IMR-90 (cell line): ENCODE data around the gene CCHCR1. TPM values are rescaled to one million over a fixed set of nuclear protein-coding genes. Genes with fewer than 3 reads are reported as not detected.

ENCODE experiments used
- ATAC-seq: fragments of 200-7000 bp; cut with Tn5 transposase; 2 replicates; pipeline ENCODE4 v1.9.1; 2020; ENCODE audit warnings: low read depth, mild to moderate bottlenecking, moderate library complexity
- BruUV-seq: library from RNA; stranded (reverse); fragments of 400-500 nt; replicated peaks from 2 replicates; lab custom pipeline; 2021; lab: Mats Ljungman, UMichigan
- CTCF ChIA-PET: fragments of 300-600 bp; formaldehyde crosslinking; extraction: SDS; loops from one replicate; lab custom pipeline; 2021; ENCODE audit warnings: antibody characterized with exemption; lab: Yijun Ruan, JAX
- POLR2A ChIA-PET: fragments of 300-600 bp; sonication (Branson Sonifier 250); formaldehyde crosslinking; loops from one replicate; lab custom pipeline; 2022; ENCODE audit warnings: antibody characterized with exemption; ENCODE audit not compliant: unreplicated experiment; lab: Charles Lee
- DNase-seq: peaks from one replicate; pipeline ENCODE4 v3.0.0; 2013
- H2AFZ ChIP-seq: replicated peaks from 2 replicates; pipeline ENCODE3; 2013; ENCODE audit warnings: low read length, mild to moderate bottlenecking; ENCODE audit not compliant: poor library complexity
- H2AK5ac ChIP-seq: 2 replicates; pipeline ENCODE4 v1.6.1; 2013; ENCODE audit warnings: low read depth, low read length, inconsistent platforms
- H2AK9ac ChIP-seq: replicated peaks from 2 replicates; pipeline ENCODE3; 2013; ENCODE audit warnings: mild to moderate bottlenecking, low read depth, low read length, moderate library complexity; ENCODE audit not compliant: poor library complexity
- H2BK120ac ChIP-seq: 2 replicates; pipeline ENCODE4 v1.6.1; 2013; ENCODE audit warnings: low read depth, low read length, inconsistent platforms
- H2BK15ac ChIP-seq: 3 replicates; pipeline ENCODE4 v1.6.1; 2013; ENCODE audit warnings: low read depth, low read length, inconsistent platforms
- H2BK20ac ChIP-seq: 2 replicates; pipeline ENCODE4 v1.6.1; 2013; ENCODE audit warnings: low read depth, mild to moderate bottlenecking, inconsistent platforms, low read length, moderate library complexity
- H2BK5ac ChIP-seq: 2 replicates; pipeline ENCODE4 v1.6.1; 2013; ENCODE audit warnings: mild to moderate bottlenecking, low read depth, low read length, inconsistent platforms; ENCODE audit not compliant: poor library complexity, severe bottlenecking
- H3K14ac ChIP-seq: replicated peaks from 2 replicates; pipeline ENCODE4 v1.6.1; 2013; ENCODE audit warnings: low read depth, low read length, inconsistent platforms
- H3K18ac ChIP-seq: 2 replicates; pipeline ENCODE4 v1.6.1; 2013; ENCODE audit warnings: low read depth, low read length, control low read depth
- H3K23ac ChIP-seq: 2 replicates; pipeline ENCODE4 v1.6.1; 2013; ENCODE audit warnings: low read depth, low read length, inconsistent platforms
- H3K27ac ChIP-seq: 2 replicates; pipeline ENCODE4 v1.5.1; 2013; ENCODE audit warnings: mild to moderate bottlenecking, control low read depth, low read length; ENCODE audit not compliant: insufficient read depth
- H3K27me3 ChIP-seq: 2 replicates; pipeline ENCODE4 v1.6.1; 2013; ENCODE audit warnings: low read length; ENCODE audit not compliant: control insufficient read depth, insufficient read depth
- H3K36me3 ChIP-seq: 2 replicates; pipeline ENCODE4 v1.6.1; 2013; ENCODE audit warnings: low read length, mixed read lengths; ENCODE audit not compliant: control insufficient read depth, insufficient read depth
- H3K4ac ChIP-seq: 2 replicates; pipeline ENCODE4 v1.6.1; 2013; ENCODE audit warnings: low read depth, low read length, inconsistent platforms
- H3K4me1 ChIP-seq: 2 replicates; pipeline ENCODE4 v1.6.1; 2013; ENCODE audit warnings: low read length, mixed read lengths; ENCODE audit not compliant: control insufficient read depth, insufficient read depth
- H3K4me2 ChIP-seq: 2 replicates; pipeline ENCODE4 v1.6.1; 2013; ENCODE audit warnings: low read depth, mild to moderate bottlenecking, control low read depth, low read length, moderate library complexity
- H3K4me3 ChIP-seq: 2 replicates; pipeline ENCODE4 v1.5.1; 2013; ENCODE audit warnings: low read depth, mild to moderate bottlenecking, control low read depth, low read length, moderate library complexity; ENCODE audit not compliant: insufficient read depth
- H3K56ac ChIP-seq: 2 replicates; pipeline ENCODE4 v1.6.1; 2013; ENCODE audit warnings: low read length, inconsistent platforms; ENCODE audit not compliant: insufficient read depth; ENCODE audit errors: extremely low read depth
- H3K79me1 ChIP-seq, 2 experiments: 2 replicates each; pipeline ENCODE4 v1.6.1; 2013; ENCODE audit warnings: low read length in 2 of 2, inconsistent platforms in 1 of 2, low read depth in 1 of 2
- H3K9ac ChIP-seq: 2 replicates; pipeline ENCODE4 v1.6.1; 2013; ENCODE audit warnings: low read depth, low read length, control low read depth
- H3K9me1 ChIP-seq: 2 replicates; pipeline ENCODE4 v1.6.1; 2013; ENCODE audit warnings: low read length, inconsistent platforms; ENCODE audit not compliant: insufficient read depth
- H3K9me3 ChIP-seq: 2 replicates; pipeline ENCODE4 v1.6.1; 2013; ENCODE audit warnings: low read length; ENCODE audit not compliant: control insufficient read depth, insufficient read depth
- H4K20me1 ChIP-seq: 2 replicates; pipeline ENCODE4 v1.6.1; 2013; ENCODE audit warnings: low read length, inconsistent platforms; ENCODE audit not compliant: insufficient read depth
- H4K5ac ChIP-seq: 2 replicates; pipeline ENCODE4 v1.6.1; 2013; ENCODE audit warnings: mild to moderate bottlenecking, low read depth, low read length, control low read depth
- H4K8ac ChIP-seq, 2 experiments: 2 replicates each; pipeline ENCODE4 v1.6.1; 2013; ENCODE audit warnings: low read depth in 2 of 2, low read length in 2 of 2, control low read depth in 1 of 2, inconsistent platforms in 1 of 2
- H4K91ac ChIP-seq: 2 replicates; pipeline ENCODE4 v1.6.1; 2013; ENCODE audit warnings: low read depth, low read length, inconsistent platforms; ENCODE audit not compliant: insufficient read depth
- FOS ChIP-seq: fragments of 150-350 bp; IDR thresholded peaks from 2 replicates; pipeline ENCODE4 v1.6.1; 2016; ENCODE audit warnings: low read depth, low read length
- MAZ ChIP-seq: IDR thresholded peaks from 2 replicates; pipeline ENCODE4 v1.6.1; 2012; ENCODE audit warnings: low read depth, mild to moderate bottlenecking, low read length, improper control_type of control experiment, moderate library complexity, borderline replicate concordance
- NFE2L2 ChIP-seq: fragments of 150-350 bp; IDR thresholded peaks from 2 replicates; pipeline ENCODE4 v1.6.1; 2016; ENCODE audit warnings: low read depth, mild to moderate bottlenecking, low read length
- WGBS, 2 experiments: methylation state at CpG; one replicate each; pipeline versions ENCODE4 v1.1.5 to v1.1.7; 2013; ENCODE audit warnings: missing lambda C conversion rate in 2 of 2; ENCODE audit not compliant: insufficient read length in 1 of 2; ENCODE audit errors: extremely low coverage in 2 of 2; 5-methylcytosine and 5-hydroxymethylcytosine counted together
- dilution Hi-C: fragments of 300-500 bp; cut with HindIII; formaldehyde crosslinking; loops from one replicate; pipeline ENCODE4 v1.14.3; 2018; ENCODE audit warnings: low sequenced_read_pairs; ENCODE audit not compliant: unreplicated experiment
- in situ Hi-C: fragments of 300-500 bp; cut with MboI; formaldehyde crosslinking; loops from 3 replicates; pipeline ENCODE4 v1.14.3; 2019; ENCODE audit warnings: low sequenced_read_pairs, inconsistent platforms, mixed read lengths
- intact Hi-C: fragments of 100-400 bp; cut with micrococcal nuclease; formaldehyde crosslinking; loops from 2 replicates; pipeline ENCODE4 v1.10.0; 2022
- polyA plus RNA-seq, 3 experiments: library from polyadenylated mRNA; depleted of rRNA; stranded (reverse); fragments of >200 nt; gene quantifications; 2 replicates each; pipeline ENCODE4 v1.2.3, GENCODE V29; 2012; ENCODE audit warnings: low replicate concordance in 1 of 3
- total RNA-seq: library from RNA; depleted of rRNA; stranded (reverse); fragments of >200 nt; gene quantifications from 2 replicates; pipeline ENCODE4 v1.2.3, GENCODE V29; 2012
- TF ChIP-seq, protein P1 (sequence below): fragments of 150-350 bp; IDR thresholded peaks from 2 replicates; pipeline ENCODE4 v1.6.1; 2016; ENCODE audit warnings: low read depth, mild to moderate bottlenecking, low read length, moderate library complexity, borderline replicate concordance

Gene CCHCR1
- total and polyA plus RNA-seq, 2 of the 4 experiments (the other 2 are of a cell fraction): 13.1 to 22.0 TPM

DNA sequence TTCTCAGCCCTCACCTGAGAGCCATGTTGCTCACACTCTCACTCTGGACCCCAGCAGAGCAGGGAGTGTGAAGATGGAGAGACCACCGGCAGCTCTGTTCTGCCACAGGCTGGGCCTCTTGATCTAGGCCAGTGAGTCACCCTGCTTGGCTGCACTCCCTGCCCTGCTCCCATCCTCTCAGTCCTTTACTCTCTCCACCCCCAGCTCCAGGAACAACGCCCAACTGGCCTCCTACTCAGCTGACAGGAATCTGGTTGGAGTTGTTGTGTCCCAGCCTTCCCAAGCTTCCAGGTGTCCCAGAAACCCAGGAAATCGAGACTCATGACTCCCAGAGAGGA, 43.1 kb downstream of the CCHCR1 start, which contains the start of gene PSORS1C1:
PSORS1C1 (plus strand) TSS at position 260 of the 338 bp plus-strand sequence. CDS start 14,833 bp downstream, outside the sequence.
- BruUV-seq: no TSS peak
- peak within 1 kb of the TSS; percentile 90 for H3K4ac ChIP-seq
- H3K4me1 ChIP-seq: peaks cover 11% of the 10 kb centered on the region
- H4K5ac ChIP-seq: peak within 1 kb of the TSS; percentile 47
- intact Hi-C loops (no loop called here), in situ Hi-C loops (no loop called here), dilution Hi-C loops (no loop called here)
- no peak within 1 kb of the TSS for H3K56ac ChIP-seq
- no peaks in the 10 kb centered on the region for H4K20me1 ChIP-seq
- peak within 1 kb of the TSS; percentile 89 for H2AK5ac ChIP-seq
- peak within 1 kb of the TSS; percentile 82 for H2BK20ac ChIP-seq
- TF ChIP-seq NFE2L2 (no peak), FOS (peak; percentile 76), MAZ (peak; percentile 91; the same call in 1 of the 2 replicates)
- TF ChIP-seq, protein P1, sequence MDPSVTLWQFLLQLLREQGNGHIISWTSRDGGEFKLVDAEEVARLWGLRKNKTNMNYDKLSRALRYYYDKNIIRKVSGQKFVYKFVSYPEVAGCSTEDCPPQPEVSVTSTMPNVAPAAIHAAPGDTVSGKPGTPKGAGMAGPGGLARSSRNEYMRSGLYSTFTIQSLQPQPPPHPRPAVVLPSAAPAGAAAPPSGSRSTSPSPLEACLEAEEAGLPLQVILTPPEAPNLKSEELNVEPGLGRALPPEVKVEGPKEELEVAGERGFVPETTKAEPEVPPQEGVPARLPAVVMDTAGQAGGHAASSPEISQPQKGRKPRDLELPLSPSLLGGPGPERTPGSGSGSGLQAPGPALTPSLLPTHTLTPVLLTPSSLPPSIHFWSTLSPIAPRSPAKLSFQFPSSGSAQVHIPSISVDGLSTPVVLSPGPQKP: no peak
- H3K9ac ChIP-seq: peak within 1 kb of the TSS; percentile 27; the same call in 1 of the 2 replicates
- no CpG with 5 or more reads among the region's 3 CpGs for WGBS, 2 experiments
- peak within 1 kb of the TSS; percentile 75 for H3K27ac ChIP-seq
- peaks cover 21% of the 10 kb centered on the region for H3K27me3 ChIP-seq
- peak within 1 kb of the TSS; percentile 71 for H2BK5ac ChIP-seq
- H3K36me3 ChIP-seq: no peaks in the 10 kb centered on the region
- H2BK15ac ChIP-seq: peak within 1 kb of the TSS; percentile 80; the same call in 2 of the 3 replicates
- peak within 1 kb of the TSS; percentile 22 for H3K4me2 ChIP-seq
- H2AFZ ChIP-seq: peak within 1 kb of the TSS; percentile 82
- no peaks in the 10 kb centered on the region for H3K9me3 ChIP-seq
- peak; percentile 99 for ATAC-seq
- H3K79me1 ChIP-seq: peaks cover 0 to 9% of the 10 kb centered on the region in 2 experiments; a peak in 2 of 4 replicates
- H3K4me3 ChIP-seq: no peak within 1 kb of the TSS
- DNase-seq: peak; percentile 95
- peak within 1 kb of the TSS; percentile 93 for H4K91ac ChIP-seq
- peak within 1 kb of the TSS; percentile 92 for H2BK120ac ChIP-seq
- peak within 1 kb of the TSS; percentile 80 for H3K14ac ChIP-seq
- H3K9me1 ChIP-seq: peaks cover 15% of the 10 kb centered on the region
- peak within 1 kb of the TSS; percentile 48 for H3K18ac ChIP-seq
- POLR2A ChIA-PET: no interaction called here
- peak within 1 kb of the TSS; percentile 60; the same call in 1 of the 2 replicates for H3K23ac ChIP-seq
- peak within 1 kb of the TSS; percentile 86 for H2AK9ac ChIP-seq
- peak within 1 kb of the TSS; percentile 84 to 92 for H4K8ac ChIP-seq
- CTCF ChIA-PET: interaction anchor here (0.7 to 3.4 kb wide), 4 partner anchors 23 to 78 kb away, joined by 3 to 10 read pairs (median 4); no protein-coding TSS in a partner anchor
